GM12873 (cell line): ENCODE data around the gene HACL1.

ENCODE experiments used
- CTCF ChIP-seq: IDR thresholded peaks from 2 replicates; pipeline ENCODE4 v1.5.1; 2012; ENCODE audit warnings: low read depth, mild to moderate bottlenecking, moderate library complexity, low read length, control low read depth; ENCODE audit not compliant: insufficient read depth; ENCODE audit errors: missing control alignments

Gene HACL1

GRCh38 chr3:15542614-15543013 lies 58.8 kb downstream of the HACL1 start:
- no peak for TF ChIP-seq CTCF

GRCh38 chr3:15541371-15541770 lies 60.0 kb downstream of the HACL1 start:
- no peak for TF ChIP-seq CTCF

GRCh38 chr3:15539066-15539465 lies 62.3 kb downstream of the HACL1 start:
- no peak for TF ChIP-seq CTCF

GRCh38 chr3:15538345-15538744 lies 63.0 kb downstream of the HACL1 start:
- no peak for TF ChIP-seq CTCF

GRCh38 chr3:15536856-15537255 lies 64.5 kb downstream of the HACL1 start:
- TF ChIP-seq CTCF, result no peak

GRCh38 chr3:15535732-15536131 lies 65.6 kb downstream of the HACL1 start:
- no peak for TF ChIP-seq CTCF

GRCh38 chr3:15531346-15531745 lies 70.0 kb downstream of the HACL1 start:
- no peak for TF ChIP-seq CTCF
